ENCODE data around the gene BUD13. TPM values are rescaled to one million over a fixed set of nuclear protein-coding genes. Genes with fewer than 3 reads are reported as not detected.

BUD13 gene
- total and polyA plus RNA-seq, 2 experiments from 2014 or later: 17.0 to 24.8 TPM

DNA sequence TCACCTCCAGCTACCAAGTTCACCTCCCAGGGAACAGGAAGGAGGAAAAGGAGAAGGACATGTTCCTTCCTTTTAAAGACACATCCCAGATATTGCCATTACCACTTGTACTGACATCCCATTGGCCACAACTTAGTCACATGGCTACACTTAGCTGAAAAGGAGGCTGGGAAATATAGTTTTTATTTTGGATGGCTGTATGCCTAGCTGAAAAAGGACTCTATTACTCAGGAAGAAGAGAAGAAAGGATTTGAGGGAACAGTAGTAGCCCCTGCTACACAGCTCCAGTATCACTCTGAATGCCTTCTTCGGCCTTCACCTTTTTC is 20.9 kb upstream of the BUD13 start (continued):
- TF ChIP-seq, protein P1, sequence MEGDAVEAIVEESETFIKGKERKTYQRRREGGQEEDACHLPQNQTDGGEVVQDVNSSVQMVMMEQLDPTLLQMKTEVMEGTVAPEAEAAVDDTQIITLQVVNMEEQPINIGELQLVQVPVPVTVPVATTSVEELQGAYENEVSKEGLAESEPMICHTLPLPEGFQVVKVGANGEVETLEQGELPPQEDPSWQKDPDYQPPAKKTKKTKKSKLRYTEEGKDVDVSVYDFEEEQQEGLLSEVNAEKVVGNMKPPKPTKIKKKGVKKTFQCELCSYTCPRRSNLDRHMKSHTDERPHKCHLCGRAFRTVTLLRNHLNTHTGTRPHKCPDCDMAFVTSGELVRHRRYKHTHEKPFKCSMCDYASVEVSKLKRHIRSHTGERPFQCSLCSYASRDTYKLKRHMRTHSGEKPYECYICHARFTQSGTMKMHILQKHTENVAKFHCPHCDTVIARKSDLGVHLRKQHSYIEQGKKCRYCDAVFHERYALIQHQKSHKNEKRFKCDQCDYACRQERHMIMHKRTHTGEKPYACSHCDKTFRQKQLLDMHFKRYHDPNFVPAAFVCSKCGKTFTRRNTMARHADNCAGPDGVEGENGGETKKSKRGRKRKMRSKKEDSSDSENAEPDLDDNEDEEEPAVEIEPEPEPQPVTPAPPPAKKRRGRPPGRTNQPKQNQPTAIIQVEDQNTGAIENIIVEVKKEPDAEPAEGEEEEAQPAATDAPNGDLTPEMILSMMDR (conservative IDR thresholded peaks at IDR 0.05; ENCODE audit: low read depth in 2 of 2): no peak
- TF ChIP-seq, protein P2, sequence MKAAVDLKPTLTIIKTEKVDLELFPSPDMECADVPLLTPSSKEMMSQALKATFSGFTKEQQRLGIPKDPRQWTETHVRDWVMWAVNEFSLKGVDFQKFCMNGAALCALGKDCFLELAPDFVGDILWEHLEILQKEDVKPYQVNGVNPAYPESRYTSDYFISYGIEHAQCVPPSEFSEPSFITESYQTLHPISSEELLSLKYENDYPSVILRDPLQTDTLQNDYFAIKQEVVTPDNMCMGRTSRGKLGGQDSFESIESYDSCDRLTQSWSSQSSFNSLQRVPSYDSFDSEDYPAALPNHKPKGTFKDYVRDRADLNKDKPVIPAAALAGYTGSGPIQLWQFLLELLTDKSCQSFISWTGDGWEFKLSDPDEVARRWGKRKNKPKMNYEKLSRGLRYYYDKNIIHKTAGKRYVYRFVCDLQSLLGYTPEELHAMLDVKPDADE (IDR thresholded peaks at IDR 0.05): no peak

DNA sequence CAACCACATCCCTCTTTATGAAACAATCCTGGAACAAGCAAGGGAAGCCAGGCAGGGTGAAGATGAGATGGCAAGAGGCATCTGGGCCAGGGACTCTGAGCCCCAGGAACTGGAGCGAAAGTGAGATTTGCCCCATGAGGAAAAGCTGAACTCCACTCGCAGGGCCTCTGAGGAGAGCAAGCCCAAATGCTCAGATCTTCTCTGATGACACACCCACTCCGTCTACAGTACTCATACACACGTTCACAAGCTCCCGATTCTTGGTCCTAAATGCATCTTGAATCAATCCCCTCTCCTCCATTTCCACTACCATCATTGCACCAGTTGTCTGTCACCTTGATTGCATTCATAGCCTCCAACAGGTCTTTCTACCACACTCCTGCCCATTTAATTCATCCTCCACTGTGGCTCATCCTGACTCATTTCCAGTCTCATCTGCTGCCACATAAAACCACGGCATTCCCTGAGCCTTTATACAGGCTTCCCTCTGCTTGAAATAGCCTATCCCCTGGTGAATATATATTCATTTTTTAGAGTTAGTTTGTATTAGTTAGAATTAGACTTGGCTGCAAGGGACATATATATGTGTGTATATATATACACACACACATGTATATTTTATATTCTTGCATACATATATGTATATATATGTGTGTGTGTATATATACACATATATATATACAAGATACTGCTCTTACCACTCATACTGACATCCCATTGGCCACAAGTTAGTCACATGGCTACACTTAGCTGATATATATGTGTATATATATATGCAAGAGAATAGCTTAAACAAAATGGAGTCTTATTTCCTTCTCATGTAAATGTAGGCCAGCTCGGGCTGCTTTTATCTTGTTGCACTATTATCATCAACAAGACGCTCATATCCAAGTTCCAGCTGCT is 20.3 kb upstream of the BUD13 start:
- 0 out of 2 replicates have a peak overlapping the region, but pooled peaks have one; percentile 52 for H2AFZ ChIP-seq
- TF ChIP-seq, protein P3, sequence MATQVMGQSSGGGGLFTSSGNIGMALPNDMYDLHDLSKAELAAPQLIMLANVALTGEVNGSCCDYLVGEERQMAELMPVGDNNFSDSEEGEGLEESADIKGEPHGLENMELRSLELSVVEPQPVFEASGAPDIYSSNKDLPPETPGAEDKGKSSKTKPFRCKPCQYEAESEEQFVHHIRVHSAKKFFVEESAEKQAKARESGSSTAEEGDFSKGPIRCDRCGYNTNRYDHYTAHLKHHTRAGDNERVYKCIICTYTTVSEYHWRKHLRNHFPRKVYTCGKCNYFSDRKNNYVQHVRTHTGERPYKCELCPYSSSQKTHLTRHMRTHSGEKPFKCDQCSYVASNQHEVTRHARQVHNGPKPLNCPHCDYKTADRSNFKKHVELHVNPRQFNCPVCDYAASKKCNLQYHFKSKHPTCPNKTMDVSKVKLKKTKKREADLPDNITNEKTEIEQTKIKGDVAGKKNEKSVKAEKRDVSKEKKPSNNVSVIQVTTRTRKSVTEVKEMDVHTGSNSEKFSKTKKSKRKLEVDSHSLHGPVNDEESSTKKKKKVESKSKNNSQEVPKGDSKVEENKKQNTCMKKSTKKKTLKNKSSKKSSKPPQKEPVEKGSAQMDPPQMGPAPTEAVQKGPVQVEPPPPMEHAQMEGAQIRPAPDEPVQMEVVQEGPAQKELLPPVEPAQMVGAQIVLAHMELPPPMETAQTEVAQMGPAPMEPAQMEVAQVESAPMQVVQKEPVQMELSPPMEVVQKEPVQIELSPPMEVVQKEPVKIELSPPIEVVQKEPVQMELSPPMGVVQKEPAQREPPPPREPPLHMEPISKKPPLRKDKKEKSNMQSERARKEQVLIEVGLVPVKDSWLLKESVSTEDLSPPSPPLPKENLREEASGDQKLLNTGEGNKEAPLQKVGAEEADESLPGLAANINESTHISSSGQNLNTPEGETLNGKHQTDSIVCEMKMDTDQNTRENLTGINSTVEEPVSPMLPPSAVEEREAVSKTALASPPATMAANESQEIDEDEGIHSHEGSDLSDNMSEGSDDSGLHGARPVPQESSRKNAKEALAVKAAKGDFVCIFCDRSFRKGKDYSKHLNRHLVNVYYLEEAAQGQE (IDR thresholded peaks at IDR 0.05; ENCODE audit: unreplicated experiment): no peak
- TF ChIP-seq, protein P4, sequence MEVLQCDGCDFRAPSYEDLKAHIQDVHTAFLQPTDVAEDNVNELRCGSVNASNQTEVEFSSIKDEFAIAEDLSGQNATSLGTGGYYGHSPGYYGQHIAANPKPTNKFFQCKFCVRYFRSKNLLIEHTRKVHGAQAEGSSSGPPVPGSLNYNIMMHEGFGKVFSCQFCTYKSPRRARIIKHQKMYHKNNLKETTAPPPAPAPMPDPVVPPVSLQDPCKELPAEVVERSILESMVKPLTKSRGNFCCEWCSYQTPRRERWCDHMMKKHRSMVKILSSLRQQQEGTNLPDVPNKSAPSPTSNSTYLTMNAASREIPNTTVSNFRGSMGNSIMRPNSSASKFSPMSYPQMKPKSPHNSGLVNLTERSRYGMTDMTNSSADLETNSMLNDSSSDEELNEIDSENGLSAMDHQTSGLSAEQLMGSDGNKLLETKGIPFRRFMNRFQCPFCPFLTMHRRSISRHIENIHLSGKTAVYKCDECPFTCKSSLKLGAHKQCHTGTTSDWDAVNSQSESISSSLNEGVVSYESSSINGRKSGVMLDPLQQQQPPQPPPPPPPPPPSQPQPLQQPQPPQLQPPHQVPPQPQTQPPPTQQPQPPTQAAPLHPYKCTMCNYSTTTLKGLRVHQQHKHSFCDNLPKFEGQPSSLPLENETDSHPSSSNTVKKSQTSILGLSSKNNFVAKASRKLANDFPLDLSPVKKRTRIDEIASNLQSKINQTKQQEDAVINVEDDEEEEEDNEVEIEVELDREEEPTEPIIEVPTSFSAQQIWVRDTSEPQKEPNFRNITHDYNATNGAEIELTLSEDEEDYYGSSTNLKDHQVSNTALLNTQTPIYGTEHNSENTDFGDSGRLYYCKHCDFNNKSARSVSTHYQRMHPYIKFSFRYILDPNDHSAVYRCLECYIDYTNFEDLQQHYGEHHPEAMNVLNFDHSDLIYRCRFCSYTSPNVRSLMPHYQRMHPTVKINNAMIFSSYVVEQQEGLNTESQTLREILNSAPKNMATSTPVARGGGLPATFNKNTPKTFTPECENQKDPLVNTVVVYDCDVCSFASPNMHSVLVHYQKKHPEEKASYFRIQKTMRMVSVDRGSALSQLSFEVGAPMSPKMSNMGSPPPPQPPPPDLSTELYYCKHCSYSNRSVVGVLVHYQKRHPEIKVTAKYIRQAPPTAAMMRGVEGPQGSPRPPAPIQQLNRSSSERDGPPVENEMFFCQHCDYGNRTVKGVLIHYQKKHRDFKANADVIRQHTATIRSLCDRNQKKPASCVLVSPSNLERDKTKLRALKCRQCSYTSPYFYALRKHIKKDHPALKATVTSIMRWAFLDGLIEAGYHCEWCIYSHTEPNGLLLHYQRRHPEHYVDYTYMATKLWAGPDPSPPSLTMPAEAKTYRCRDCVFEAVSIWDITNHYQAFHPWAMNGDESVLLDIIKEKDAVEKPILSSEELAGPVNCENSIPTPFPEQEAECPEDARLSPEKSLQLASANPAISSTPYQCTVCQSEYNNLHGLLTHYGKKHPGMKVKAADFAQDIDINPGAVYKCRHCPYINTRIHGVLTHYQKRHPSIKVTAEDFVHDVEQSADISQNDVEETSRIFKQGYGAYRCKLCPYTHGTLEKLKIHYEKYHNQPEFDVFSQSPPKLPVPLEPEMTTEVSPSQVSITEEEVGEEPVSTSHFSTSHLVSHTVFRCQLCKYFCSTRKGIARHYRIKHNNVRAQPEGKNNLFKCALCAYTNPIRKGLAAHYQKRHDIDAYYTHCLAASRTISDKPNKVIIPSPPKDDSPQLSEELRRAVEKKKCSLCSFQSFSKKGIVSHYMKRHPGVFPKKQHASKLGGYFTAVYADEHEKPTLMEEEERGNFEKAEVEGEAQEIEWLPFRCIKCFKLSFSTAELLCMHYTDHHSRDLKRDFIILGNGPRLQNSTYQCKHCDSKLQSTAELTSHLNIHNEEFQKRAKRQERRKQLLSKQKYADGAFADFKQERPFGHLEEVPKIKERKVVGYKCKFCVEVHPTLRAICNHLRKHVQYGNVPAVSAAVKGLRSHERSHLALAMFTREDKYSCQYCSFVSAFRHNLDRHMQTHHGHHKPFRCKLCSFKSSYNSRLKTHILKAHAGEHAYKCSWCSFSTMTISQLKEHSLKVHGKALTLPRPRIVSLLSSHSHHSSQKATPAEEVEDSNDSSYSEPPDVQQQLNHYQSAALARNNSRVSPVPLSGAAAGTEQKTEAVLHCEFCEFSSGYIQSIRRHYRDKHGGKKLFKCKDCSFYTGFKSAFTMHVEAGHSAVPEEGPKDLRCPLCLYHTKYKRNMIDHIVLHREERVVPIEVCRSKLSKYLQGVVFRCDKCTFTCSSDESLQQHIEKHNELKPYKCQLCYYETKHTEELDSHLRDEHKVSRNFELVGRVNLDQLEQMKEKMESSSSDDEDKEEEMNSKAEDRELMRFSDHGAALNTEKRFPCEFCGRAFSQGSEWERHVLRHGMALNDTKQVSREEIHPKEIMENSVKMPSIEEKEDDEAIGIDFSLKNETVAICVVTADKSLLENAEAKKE (CRISPR knock-in tag; IDR thresholded peaks at IDR 0.05): no peak
- TF ChIP-seq, protein P1 (conservative IDR thresholded peaks at IDR 0.05; ENCODE audit: low read depth in 2 of 2): no peak
- TF ChIP-seq ZNF331 (CRISPR knock-in tag; IDR thresholded peaks at IDR 0.05; ENCODE audit: low read depth): no peak
- no peak for TF ChIP-seq CREB1 (CRISPR knock-in tag; IDR thresholded peaks at IDR 0.05; ENCODE audit: low read depth)
- TF ChIP-seq EZH2phosphoT487 (IDR thresholded peaks at IDR 0.05; ENCODE audit: unreplicated experiment): no peak

More for the DNA sequence above, 20.3 kb upstream of the BUD13 start:
- peaks cover 6% of the 10 kb centered on the region; the same call in 1 of the 2 replicates for H3K9me2 ChIP-seq (ENCODE audit: insufficient read depth)
- H3K4me3 ChIP-seq: no peak overlapping the region
- no peaks in the 10 kb centered on the region for H3K27me3 ChIP-seq (ENCODE audit: insufficient read depth)
- no peak overlapping the region for H3K27ac ChIP-seq (ENCODE audit: low read depth)
- DNase-seq (ENCODE audit: low spot score): no peak
- H3F3A ChIP-seq (replicated peaks; ENCODE audit: low read depth): 0 out of 2 replicates have a peak, but pooled peaks cover 2% of the 10 kb centered on the region
- Mint-ChIP-seq H3K9me3 (no peaks in the 10 kb centered on the region), H3K27me3 (ENCODE audit: insufficient read depth, low read depth, poor library complexity) (peaks cover 10% of the 10 kb centered on the region), H3K4me3 (no peak overlapping the region), H3K4me1 (peaks cover 19% of the 10 kb centered on the region), H3K27ac (no peak overlapping the region), H3K36me3 (ENCODE audit: low read depth) (no peaks in the 10 kb centered on the region; the same call in 2 of the 3 replicates)
- H3K4me2 ChIP-seq: no peak overlapping the region
- no peaks in the 10 kb centered on the region for H4K20me1 ChIP-seq (replicated peaks; ENCODE audit: insufficient read depth)
- no peak for ATAC-seq
- H3K79me2 ChIP-seq (replicated peaks; ENCODE audit: insufficient read depth): no peaks in the 10 kb centered on the region
- no peaks in the 10 kb centered on the region for H3K36me3 ChIP-seq (ENCODE audit: insufficient read depth)
- peaks cover 5% of the 10 kb centered on the region for H3K4me1 ChIP-seq (ENCODE audit: insufficient read depth)
